ENCODE results near the gene TFPI2.

The TFPI2 gene

GRCh38 chr7:93860261-93860660, 30.3 kb downstream of the TFPI2 start:
- Histone ChIP-seq H4K5ac (ENCODE audit: low read length) (no peak overlapping the region), H2AK5ac (ENCODE audit: low read length) (no peak overlapping the region), H3K79me2 (ENCODE audit: control insufficient read depth, insufficient read depth, low read length) (no peaks in the 10 kb centered on the region), H3K4me3 (ENCODE audit: low read length) (no peak overlapping the region), H4K8ac (ENCODE audit: low read depth, low read length) (no peak overlapping the region), H3K18ac (ENCODE audit: low read length) (no peak overlapping the region), H2BK5ac (ENCODE audit: low read length) (no peak overlapping the region), H3K79me1 (ENCODE audit: low read length) (no peaks in the 10 kb centered on the region), H3K4me1 (ENCODE audit: control insufficient read depth, low read depth, low read length) (no peaks in the 10 kb centered on the region), H3K9ac (ENCODE audit: low read length) (no peak overlapping the region), H3K4ac (ENCODE audit: low read depth, low read length) (no peak overlapping the region), H3K27ac (ENCODE audit: low read depth, low read length) (no peak overlapping the region), H3K36me3 (ENCODE audit: control insufficient read depth, insufficient read depth, low read length) (no peaks in the 10 kb centered on the region), H3K4me2 (ENCODE audit: low read length) (no peak overlapping the region), H2BK120ac (ENCODE audit: low read depth, low read length) (no peak overlapping the region), H3K56ac (ENCODE audit: low read length) (no peak overlapping the region), H3K23ac (ENCODE audit: low read length) (no peak overlapping the region), H3K27me3 (ENCODE audit: insufficient read depth, low read length, poor library complexity) (no peaks in the 10 kb centered on the region), H2BK15ac (replicated peaks; ENCODE audit: low read depth) (no peak overlapping the region)
- no peak for DNase-seq
- WGBS (ENCODE audit: extremely low coverage, insufficient coverage, low lambda C conversion rate), result no CpG with 5 or more reads among the region's 1 CpG

- Histone ChIP-seq H3K27me3 (ENCODE audit: insufficient read depth, low read length, poor library complexity) (no peaks in the 10 kb centered on the region), H3K18ac (ENCODE audit: low read length) (no peak overlapping the region), H3K9ac (ENCODE audit: low read length) (no peak overlapping the region), H3K36me3 (ENCODE audit: control insufficient read depth, insufficient read depth, low read length) (no peaks in the 10 kb centered on the region), H2BK5ac (ENCODE audit: low read length) (no peak overlapping the region), H4K8ac (ENCODE audit: low read depth, low read length) (no peak overlapping the region), H3K79me1 (ENCODE audit: low read length) (no peaks in the 10 kb centered on the region), H3K4me2 (ENCODE audit: low read length) (no peak overlapping the region), H2AK5ac (ENCODE audit: low read length) (no peak overlapping the region), H3K4ac (ENCODE audit: low read depth, low read length) (no peak overlapping the region), H2BK15ac (replicated peaks; ENCODE audit: low read depth) (no peak overlapping the region), H3K56ac (ENCODE audit: low read length) (no peak overlapping the region), H3K4me3 (ENCODE audit: low read length) (no peak overlapping the region), H3K23ac (ENCODE audit: low read length) (no peak overlapping the region), H3K79me2 (ENCODE audit: control insufficient read depth, insufficient read depth, low read length) (no peaks in the 10 kb centered on the region), H3K4me1 (ENCODE audit: control insufficient read depth, low read depth, low read length) (no peaks in the 10 kb centered on the region), H4K5ac (ENCODE audit: low read length) (no peak overlapping the region), H3K27ac (ENCODE audit: low read depth, low read length) (no peak overlapping the region), H2BK120ac (ENCODE audit: low read depth, low read length) (no peak overlapping the region)
- no CpG with 5 or more reads among the region's 2 CpGs for WGBS (ENCODE audit: extremely low coverage, insufficient coverage, low lambda C conversion rate)
- no peak for DNase-seq
Measured at GRCh38 chr7:93858857-93859256, 31.7 kb downstream of the TFPI2 start.

- Histone ChIP-seq H3K23ac (ENCODE audit: low read length) (no peak overlapping the region), H3K36me3 (ENCODE audit: control insufficient read depth, insufficient read depth, low read length) (no peaks in the 10 kb centered on the region), H3K9ac (ENCODE audit: low read length) (no peak overlapping the region), H2AK5ac (ENCODE audit: low read length) (no peak overlapping the region), H2BK15ac (replicated peaks; ENCODE audit: low read depth) (no peak overlapping the region), H2BK120ac (ENCODE audit: low read depth, low read length) (no peak overlapping the region), H3K79me2 (ENCODE audit: control insufficient read depth, insufficient read depth, low read length) (no peaks in the 10 kb centered on the region), H2BK5ac (ENCODE audit: low read length) (no peak overlapping the region), H3K18ac (ENCODE audit: low read length) (no peak overlapping the region), H3K27me3 (ENCODE audit: insufficient read depth, low read length, poor library complexity) (no peaks in the 10 kb centered on the region), H3K4me2 (ENCODE audit: low read length) (no peak overlapping the region), H4K5ac (ENCODE audit: low read length) (no peak overlapping the region), H3K79me1 (ENCODE audit: low read length) (no peaks in the 10 kb centered on the region), H3K27ac (ENCODE audit: low read depth, low read length) (no peak overlapping the region), H3K4me1 (ENCODE audit: control insufficient read depth, low read depth, low read length) (no peaks in the 10 kb centered on the region), H4K8ac (ENCODE audit: low read depth, low read length) (no peak overlapping the region), H3K4me3 (ENCODE audit: low read length) (no peak overlapping the region), H3K56ac (ENCODE audit: low read length) (no peak overlapping the region), H3K4ac (ENCODE audit: low read depth, low read length) (no peak overlapping the region)
- DNase-seq, result no peak
Measured at GRCh38 chr7:93856323-93856722, 34.2 kb downstream of the TFPI2 start.

- no peak overlapping the region for H2BK15ac ChIP-seq (replicated peaks; ENCODE audit: low read depth)
- H3K4me3 ChIP-seq (ENCODE audit: low read length), result no peak overlapping the region
- no peak overlapping the region for H3K9ac ChIP-seq (ENCODE audit: low read length)
- no peak overlapping the region for H3K27ac ChIP-seq (ENCODE audit: low read depth, low read length)
- H3K56ac ChIP-seq (ENCODE audit: low read length), result no peak overlapping the region
- H3K18ac ChIP-seq (ENCODE audit: low read length), result no peak overlapping the region
- whole genome bisulfite sequencing (ENCODE audit: extremely low coverage, insufficient coverage, low lambda C conversion rate), result no CpG with 5 or more reads among the region's 1 CpG
- H2AK5ac ChIP-seq (ENCODE audit: low read length), result no peak overlapping the region
- no peak overlapping the region for H3K4me2 ChIP-seq (ENCODE audit: low read length)
- no peaks in the 10 kb centered on the region for H3K27me3 ChIP-seq (ENCODE audit: insufficient read depth, low read length, poor library complexity)
- no peak overlapping the region for H4K8ac ChIP-seq (ENCODE audit: low read depth, low read length)
- no peak overlapping the region for H2BK5ac ChIP-seq (ENCODE audit: low read length)
- H3K4me1 ChIP-seq (ENCODE audit: control insufficient read depth, low read depth, low read length), result no peaks in the 10 kb centered on the region
- no peak overlapping the region for H2BK120ac ChIP-seq (ENCODE audit: low read depth, low read length)
- no peak for DNase-seq
- H4K5ac ChIP-seq (ENCODE audit: low read length), result no peak overlapping the region
- H3K79me1 ChIP-seq (ENCODE audit: low read length), result no peaks in the 10 kb centered on the region
- H3K79me2 ChIP-seq (ENCODE audit: control insufficient read depth, insufficient read depth, low read length), result no peaks in the 10 kb centered on the region
- H3K23ac ChIP-seq (ENCODE audit: low read length), result no peak overlapping the region
- H3K36me3 ChIP-seq (ENCODE audit: control insufficient read depth, insufficient read depth, low read length), result no peaks in the 10 kb centered on the region
- H3K4ac ChIP-seq (ENCODE audit: low read depth, low read length), result no peak overlapping the region
Measured at GRCh38 chr7:93855797-93856196, 34.8 kb downstream of the TFPI2 start.

- DNase-seq, result no peak
- Histone ChIP-seq H3K4me3 (ENCODE audit: low read length) (no peak overlapping the region), H3K4ac (ENCODE audit: low read depth, low read length) (no peak overlapping the region), H2AK5ac (ENCODE audit: low read length) (no peak overlapping the region), H3K9ac (ENCODE audit: low read length) (no peak overlapping the region), H4K5ac (ENCODE audit: low read length) (no peak overlapping the region), H2BK5ac (ENCODE audit: low read length) (no peak overlapping the region), H3K27ac (ENCODE audit: low read depth, low read length) (no peak overlapping the region), H4K8ac (ENCODE audit: low read depth, low read length) (no peak overlapping the region), H3K79me2 (ENCODE audit: control insufficient read depth, insufficient read depth, low read length) (no peaks in the 10 kb centered on the region), H3K56ac (ENCODE audit: low read length) (no peak overlapping the region), H3K4me2 (ENCODE audit: low read length) (no peak overlapping the region), H3K18ac (ENCODE audit: low read length) (no peak overlapping the region), H3K79me1 (ENCODE audit: low read length) (no peaks in the 10 kb centered on the region), H2BK15ac (replicated peaks; ENCODE audit: low read depth) (no peak overlapping the region), H2BK120ac (ENCODE audit: low read depth, low read length) (no peak overlapping the region), H3K23ac (ENCODE audit: low read length) (no peak overlapping the region), H3K27me3 (ENCODE audit: insufficient read depth, low read length, poor library complexity) (no peaks in the 10 kb centered on the region), H3K4me1 (ENCODE audit: control insufficient read depth, low read depth, low read length) (no peaks in the 10 kb centered on the region), H3K36me3 (ENCODE audit: control insufficient read depth, insufficient read depth, low read length) (no peaks in the 10 kb centered on the region)
- WGBS (ENCODE audit: extremely low coverage, insufficient coverage, low lambda C conversion rate), result no CpG with 5 or more reads among the region's 1 CpG
Measured at GRCh38 chr7:93854480-93854879, 36.1 kb downstream of the TFPI2 start.

- no CpG with 5 or more reads among the region's 2 CpGs for WGBS (ENCODE audit: extremely low coverage, insufficient coverage, low lambda C conversion rate)
- H3K4ac ChIP-seq (ENCODE audit: low read depth, low read length), result no peak overlapping the region
- H3K4me1 ChIP-seq (ENCODE audit: control insufficient read depth, low read depth, low read length), result no peaks in the 10 kb centered on the region
- no peak overlapping the region for H3K4me3 ChIP-seq (ENCODE audit: low read length)
- H2AK5ac ChIP-seq (ENCODE audit: low read length), result no peak overlapping the region
- no peaks in the 10 kb centered on the region for H3K36me3 ChIP-seq (ENCODE audit: control insufficient read depth, insufficient read depth, low read length)
- no peak overlapping the region for H4K8ac ChIP-seq (ENCODE audit: low read depth, low read length)
- no peak overlapping the region for H2BK120ac ChIP-seq (ENCODE audit: low read depth, low read length)
- no peak overlapping the region for H3K18ac ChIP-seq (ENCODE audit: low read length)
- no peaks in the 10 kb centered on the region for H3K79me2 ChIP-seq (ENCODE audit: control insufficient read depth, insufficient read depth, low read length)
- no peak overlapping the region for H2BK5ac ChIP-seq (ENCODE audit: low read length)
- H3K27me3 ChIP-seq (ENCODE audit: insufficient read depth, low read length, poor library complexity), result no peaks in the 10 kb centered on the region
- H3K79me1 ChIP-seq (ENCODE audit: low read length), result no peaks in the 10 kb centered on the region
- H3K27ac ChIP-seq (ENCODE audit: low read depth, low read length), result no peak overlapping the region
- no peak overlapping the region for H3K4me2 ChIP-seq (ENCODE audit: low read length)
- no peak overlapping the region for H3K23ac ChIP-seq (ENCODE audit: low read length)
- H3K56ac ChIP-seq (ENCODE audit: low read length), result no peak overlapping the region
- H3K9ac ChIP-seq (ENCODE audit: low read length), result no peak overlapping the region
- no peak overlapping the region for H2BK15ac ChIP-seq (replicated peaks; ENCODE audit: low read depth)
- no peak for DNase-seq
- no peak overlapping the region for H4K5ac ChIP-seq (ENCODE audit: low read length)
Measured at GRCh38 chr7:93851536-93851935, 39.0 kb downstream of the TFPI2 start.
